Nephron (organoid): ENCODE results near the gene MRPS2.

ENCODE experiments used
- H3K27ac Mint-ChIP-seq, 3 experiments: 2 replicates each; pipeline ENCODE4 v1.8.0; 2020; ENCODE audit warnings: mixed read lengths in 3 of 3, mild to moderate bottlenecking in 2 of 3, moderate library complexity in 1 of 3
- H3K27me3 Mint-ChIP-seq: 2 replicates; pipeline ENCODE4 v1.8.0; 2021; ENCODE audit warnings: low read depth, mild to moderate bottlenecking, moderate library complexity, mixed read lengths
- H3K36me3 Mint-ChIP-seq: 2 replicates; pipeline ENCODE4 v1.8.0; 2020; ENCODE audit warnings: low read depth, mixed read lengths
- H3K4me1 Mint-ChIP-seq: 2 replicates; pipeline ENCODE4 v1.8.0; 2020; ENCODE audit warnings: mixed read lengths
- H3K4me3 Mint-ChIP-seq, 3 experiments: 2 replicates each; pipeline ENCODE4 v1.8.0; 2020; ENCODE audit warnings: mild to moderate bottlenecking in 3 of 3, mixed read lengths in 3 of 3, moderate library complexity in 2 of 3
- H3K9me3 Mint-ChIP-seq: 2 replicates; pipeline ENCODE4 v1.8.0; 2020; ENCODE audit warnings: mixed read lengths
- TF ChIP-seq, protein P1 (sequence below), 3 experiments: fragments of 200-600 bp; sonication (generic); IDR thresholded peaks; one replicate each; pipeline ENCODE4 v1.5.0; 2021; ENCODE audit warnings: antibody characterized with exemption in 3 of 3; ENCODE audit not compliant: unreplicated experiment in 3 of 3

Gene MRPS2

DNA sequence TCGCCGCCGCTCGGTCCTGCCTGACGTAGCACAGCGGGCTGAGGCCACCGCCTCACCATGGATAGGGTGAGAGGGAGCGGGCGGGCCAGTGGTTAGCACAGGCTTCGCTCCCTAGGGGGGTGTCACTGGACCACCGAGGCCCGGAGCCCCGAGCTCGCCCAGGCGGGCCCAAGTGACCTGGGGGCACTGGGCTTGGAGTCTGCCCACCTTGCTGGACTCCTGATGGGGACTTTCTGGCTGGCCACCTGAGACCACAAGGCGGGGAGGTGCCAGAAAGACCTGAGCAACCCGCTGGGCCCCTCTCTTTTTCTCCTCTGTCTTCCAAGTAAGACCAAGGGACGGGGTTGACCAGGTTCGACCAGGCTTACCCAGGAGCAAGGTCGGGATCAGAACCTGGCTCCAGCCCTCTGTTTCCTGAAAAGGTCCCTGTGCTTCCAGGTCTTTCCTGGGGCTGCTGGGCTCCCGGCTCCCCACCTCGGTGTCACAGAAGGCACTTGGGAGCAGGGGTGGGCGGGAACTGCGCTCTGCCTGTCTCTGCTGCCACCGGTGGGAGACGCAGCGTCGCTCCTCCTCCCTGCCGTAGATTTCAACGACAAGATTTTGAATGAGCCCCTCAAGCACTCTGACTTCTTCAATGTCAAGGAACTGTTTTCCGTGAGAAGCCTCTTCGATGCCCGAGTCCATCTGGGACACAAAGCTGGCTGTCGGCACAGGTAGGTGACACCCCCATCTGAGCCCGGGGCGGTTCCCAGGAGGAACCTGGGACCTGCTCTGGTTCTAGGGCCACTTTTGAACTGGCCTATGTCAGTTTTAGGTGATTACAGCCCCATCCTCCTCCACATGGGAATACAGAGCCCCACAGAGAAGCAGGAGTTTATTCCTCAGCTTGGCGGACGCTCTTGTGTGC, 1.0 kb downstream of the MRPS2 start:
- H3K36me3 Mint-ChIP-seq = peaks cover 17% of the 10 kb centered on the region
- TF ChIP-seq, protein P1, sequence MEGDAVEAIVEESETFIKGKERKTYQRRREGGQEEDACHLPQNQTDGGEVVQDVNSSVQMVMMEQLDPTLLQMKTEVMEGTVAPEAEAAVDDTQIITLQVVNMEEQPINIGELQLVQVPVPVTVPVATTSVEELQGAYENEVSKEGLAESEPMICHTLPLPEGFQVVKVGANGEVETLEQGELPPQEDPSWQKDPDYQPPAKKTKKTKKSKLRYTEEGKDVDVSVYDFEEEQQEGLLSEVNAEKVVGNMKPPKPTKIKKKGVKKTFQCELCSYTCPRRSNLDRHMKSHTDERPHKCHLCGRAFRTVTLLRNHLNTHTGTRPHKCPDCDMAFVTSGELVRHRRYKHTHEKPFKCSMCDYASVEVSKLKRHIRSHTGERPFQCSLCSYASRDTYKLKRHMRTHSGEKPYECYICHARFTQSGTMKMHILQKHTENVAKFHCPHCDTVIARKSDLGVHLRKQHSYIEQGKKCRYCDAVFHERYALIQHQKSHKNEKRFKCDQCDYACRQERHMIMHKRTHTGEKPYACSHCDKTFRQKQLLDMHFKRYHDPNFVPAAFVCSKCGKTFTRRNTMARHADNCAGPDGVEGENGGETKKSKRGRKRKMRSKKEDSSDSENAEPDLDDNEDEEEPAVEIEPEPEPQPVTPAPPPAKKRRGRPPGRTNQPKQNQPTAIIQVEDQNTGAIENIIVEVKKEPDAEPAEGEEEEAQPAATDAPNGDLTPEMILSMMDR (IDR thresholded peaks at IDR 0.05; ENCODE audit: unreplicated experiment in 3 of 3) = no peak
- peaks cover 5% of the 10 kb centered on the region for H3K4me1 Mint-ChIP-seq
- H3K4me3 Mint-ChIP-seq = peak overlapping the region; percentile 92 to 94 (median 93)
- H3K27me3 Mint-ChIP-seq = no peaks in the 10 kb centered on the region
- H3K27ac Mint-ChIP-seq = no peak overlapping the region
- H3K9me3 Mint-ChIP-seq = no peaks in the 10 kb centered on the region

DNA sequence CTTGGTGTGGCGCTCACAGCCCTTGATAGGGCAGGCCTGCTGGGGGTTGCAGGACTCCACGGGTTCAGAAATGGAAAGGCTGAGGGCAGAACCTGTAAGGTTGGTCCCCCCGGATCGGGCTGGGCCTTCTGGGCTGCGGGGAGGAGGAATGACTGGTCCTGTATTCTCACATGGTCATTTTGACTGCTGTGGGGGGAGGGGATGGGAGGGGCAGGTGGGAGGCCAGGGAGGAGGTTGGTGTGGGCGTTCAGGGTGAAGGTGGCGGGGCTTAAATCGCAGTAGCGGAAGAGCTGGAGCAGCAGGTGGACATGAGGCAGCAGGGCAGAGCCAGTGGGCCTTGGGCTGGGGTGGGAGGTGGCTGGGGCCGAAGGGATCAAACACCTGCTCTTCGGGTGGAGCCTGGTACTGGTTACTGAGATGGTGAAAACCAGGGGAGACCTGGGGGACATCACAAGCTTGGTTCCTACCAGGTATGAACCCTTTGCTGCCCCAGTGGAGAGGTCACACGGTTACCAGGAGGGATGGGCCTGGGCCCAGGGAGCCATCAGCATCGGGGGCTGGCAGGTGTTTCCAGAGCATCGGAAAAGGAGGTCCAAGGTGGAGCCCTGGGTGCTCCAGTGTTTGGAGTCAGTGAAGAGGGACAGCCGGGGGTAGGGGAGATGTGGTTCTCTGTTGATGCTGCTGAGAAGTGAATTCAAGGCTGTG, 1.8 kb downstream of the MRPS2 start:
- TF ChIP-seq, protein P1 (IDR thresholded peaks at IDR 0.05; ENCODE audit: unreplicated experiment in 3 of 3) = no peak
- peak overlapping the region; percentile 92 to 94 (median 93) for H3K4me3 Mint-ChIP-seq
- H3K9me3 Mint-ChIP-seq = no peaks in the 10 kb centered on the region
- H3K4me1 Mint-ChIP-seq = peaks cover 5% of the 10 kb centered on the region
- H3K36me3 Mint-ChIP-seq = peaks cover 17% of the 10 kb centered on the region
- no peaks in the 10 kb centered on the region for H3K27me3 Mint-ChIP-seq
- H3K27ac Mint-ChIP-seq = no peak overlapping the region

DNA sequence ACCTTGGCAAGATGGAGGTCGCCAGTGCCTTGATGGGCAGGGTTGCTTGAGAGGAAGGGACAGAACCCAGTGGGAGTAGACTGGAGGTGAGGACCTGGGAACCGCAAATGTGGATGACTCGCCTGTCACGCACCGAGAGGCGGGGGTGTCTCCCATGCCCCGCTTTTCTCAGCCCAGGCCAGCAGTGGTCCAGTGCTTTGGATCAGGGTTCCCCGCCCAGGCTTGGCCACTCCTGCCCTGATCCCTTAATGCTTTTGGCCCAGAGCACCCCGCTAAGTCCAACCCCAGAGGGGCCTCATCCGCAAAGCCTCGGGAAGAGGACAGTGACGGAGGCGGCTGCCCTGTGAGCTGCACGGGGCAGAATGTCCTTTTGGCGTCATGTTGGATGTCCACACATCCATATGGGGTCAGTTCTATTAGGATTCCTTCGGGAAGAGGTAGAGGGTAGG, 2.4 kb downstream of the MRPS2 start:
- TF ChIP-seq, protein P1 (IDR thresholded peaks at IDR 0.05; ENCODE audit: unreplicated experiment in 3 of 3) = no peak
- H3K4me1 Mint-ChIP-seq = peaks cover 5% of the 10 kb centered on the region
- H3K9me3 Mint-ChIP-seq = peaks cover 1% of the 10 kb centered on the region
- peak overlapping the region; percentile 69 to 93 (median 78) for H3K4me3 Mint-ChIP-seq
- H3K27me3 Mint-ChIP-seq = no peaks in the 10 kb centered on the region
- H3K36me3 Mint-ChIP-seq = peaks cover 17% of the 10 kb centered on the region
- H3K27ac Mint-ChIP-seq = no peak overlapping the region

DNA sequence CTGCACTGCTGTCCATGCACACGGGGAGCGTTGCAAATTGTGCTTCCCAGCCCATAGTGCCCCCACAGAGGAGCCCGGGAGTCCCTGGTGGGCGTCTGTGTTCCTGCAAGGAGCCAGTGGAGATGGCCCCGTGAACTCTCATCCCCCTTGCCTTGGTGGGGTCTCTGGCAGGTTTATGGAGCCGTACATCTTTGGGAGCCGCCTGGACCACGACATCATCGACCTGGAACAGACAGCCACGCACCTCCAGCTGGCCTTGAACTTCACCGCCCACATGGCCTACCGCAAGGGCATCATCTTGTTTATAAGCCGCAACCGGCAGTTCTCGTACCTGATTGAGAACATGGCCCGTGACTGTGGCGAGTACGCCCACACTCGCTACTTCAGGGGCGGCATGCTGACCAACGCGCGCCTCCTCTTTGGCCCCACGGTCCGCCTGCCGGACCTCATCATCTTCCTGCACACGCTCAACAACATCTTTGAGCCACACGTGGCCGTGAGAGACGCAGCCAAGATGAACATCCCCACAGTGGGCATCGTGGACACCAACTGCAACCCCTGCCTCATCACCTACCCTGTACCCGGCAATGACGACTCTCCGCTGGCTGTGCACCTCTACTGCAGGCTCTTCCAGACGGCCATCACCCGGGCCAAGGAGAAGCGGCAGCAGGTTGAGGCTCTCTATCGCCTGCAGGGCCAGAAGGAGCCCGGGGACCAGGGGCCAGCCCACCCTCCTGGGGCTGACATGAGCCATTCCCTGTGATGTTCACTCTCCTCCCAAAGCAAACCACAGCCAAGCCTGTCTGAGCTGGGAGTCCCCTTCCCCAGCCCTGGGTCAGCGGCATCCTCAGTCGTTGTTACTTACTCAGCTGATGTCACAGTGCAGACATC, 3.1 kb downstream of the MRPS2 start:
- TF ChIP-seq, protein P1 (IDR thresholded peaks at IDR 0.05; ENCODE audit: unreplicated experiment in 3 of 3) = no peak
- no peak overlapping the region for H3K27ac Mint-ChIP-seq

More for the DNA sequence above, 3.1 kb downstream of the MRPS2 start:
- Mint-ChIP-seq H3K4me1 (peaks cover 5% of the 10 kb centered on the region), H3K27me3 (no peaks in the 10 kb centered on the region), H3K9me3 (peaks cover 5% of the 10 kb centered on the region), H3K36me3 (peaks cover 17% of the 10 kb centered on the region), H3K4me3 (peak overlapping the region; percentile 77 to 93 (median 78))
